Neuronal stem cell (in vitro differentiated cells): ENCODE data around the gene KRTAP22-1.

Source experiments
- DNase-seq: peaks from one replicate; pipeline ENCODE4 v3.0.0-alpha.2; 2013; ENCODE audit warnings: low spot score
- H2AFZ ChIP-seq: one replicate; pipeline ENCODE4 v1.6.1; 2013; ENCODE audit warnings: mild to moderate bottlenecking, low read length, inconsistent platforms
- H2AK5ac ChIP-seq: 2 replicates; pipeline ENCODE4 v1.6.1; 2013; ENCODE audit warnings: low read depth, mild to moderate bottlenecking, inconsistent platforms, low read length, moderate library complexity, mixed read lengths
- H2BK120ac ChIP-seq: 2 replicates; pipeline ENCODE4 v1.6.1; 2013; ENCODE audit warnings: low read depth, mild to moderate bottlenecking, inconsistent platforms, low read length, moderate library complexity, mixed read lengths
- H2BK12ac ChIP-seq: one replicate; pipeline ENCODE4 v1.6.1; 2013; ENCODE audit warnings: low read length, inconsistent platforms
- H2BK15ac ChIP-seq: 2 replicates; pipeline ENCODE4 v1.6.1; 2013; ENCODE audit warnings: mild to moderate bottlenecking, low read length, inconsistent platforms, mixed read lengths
- H2BK5ac ChIP-seq: one replicate; pipeline ENCODE4 v1.6.1; 2013; ENCODE audit warnings: inconsistent platforms, mild to moderate bottlenecking, low read length, moderate library complexity
- H3K14ac ChIP-seq: one replicate; pipeline ENCODE4 v1.6.1; 2013; ENCODE audit warnings: low read length, inconsistent platforms
- H3K18ac ChIP-seq: 2 replicates; pipeline ENCODE4 v1.6.1; 2013; ENCODE audit warnings: low read length, inconsistent platforms
- H3K23ac ChIP-seq: 2 replicates; pipeline ENCODE4 v1.6.1; 2013; ENCODE audit warnings: low read depth, mild to moderate bottlenecking, mixed read lengths, low read length, inconsistent platforms; ENCODE audit not compliant: poor library complexity
- H3K27ac ChIP-seq: replicated peaks from 3 replicates; pipeline ENCODE4 v1.5.1; 2013; ENCODE audit warnings: low read length, inconsistent platforms
- H3K27me3 ChIP-seq, 3 experiments: 2 replicates each; pipeline ENCODE4 v1.6.1; 2013; ENCODE audit warnings: low read length in 3 of 3, mild to moderate bottlenecking in 2 of 3, inconsistent platforms in 1 of 3, low read depth in 1 of 3, mixed read lengths in 1 of 3, moderate library complexity in 1 of 3; ENCODE audit not compliant: control insufficient read depth in 3 of 3, insufficient read depth in 3 of 3
- H3K36me3 ChIP-seq, 2 donors: replicated peaks in 1 of 2; 2 replicates each; pipeline ENCODE4 v1.6.1; 2013; ENCODE audit warnings: low read length in 2 of 2; ENCODE audit not compliant: control insufficient read depth in 2 of 2, insufficient read depth in 2 of 2
- H3K4ac ChIP-seq: 2 replicates; pipeline ENCODE4 v1.6.1; 2013; ENCODE audit warnings: inconsistent platforms, mild to moderate bottlenecking, low read length, moderate library complexity
- H3K4me1 ChIP-seq, 2 donors: 1 replicate in 1 of 2; 2 replicates in 1 of 2; pipeline ENCODE4 v1.6.1; 2013; ENCODE audit warnings: low read length in 2 of 2, low read depth in 1 of 2; ENCODE audit not compliant: control insufficient read depth in 2 of 2, insufficient read depth in 1 of 2
- H3K4me2 ChIP-seq: one replicate; pipeline ENCODE4 v1.6.1; 2013; ENCODE audit warnings: mild to moderate bottlenecking, low read length, inconsistent platforms; ENCODE audit not compliant: insufficient read depth, poor library complexity, severe bottlenecking
- H3K4me3 ChIP-seq, 2 donors: 2 replicates each; pipeline ENCODE4 v1.5.1; 2013; ENCODE audit warnings: low read length in 2 of 2, mild to moderate bottlenecking in 2 of 2, inconsistent platforms in 1 of 2, moderate library complexity in 1 of 2
- H3K79me1 ChIP-seq: one replicate; pipeline ENCODE4 v1.6.1; 2013; ENCODE audit warnings: low read depth, mild to moderate bottlenecking, inconsistent platforms, low read length, moderate library complexity
- H3K9ac ChIP-seq: one replicate; pipeline ENCODE4 v1.6.1; 2013; ENCODE audit warnings: mild to moderate bottlenecking, low read depth, low read length, inconsistent platforms; ENCODE audit not compliant: poor library complexity
- H3K9me3 ChIP-seq, 2 donors: replicated peaks in 1 of 2; 2 replicates each; pipeline versions ENCODE3 to v1.6.1; 2013; ENCODE audit warnings: low read length in 2 of 2, mild to moderate bottlenecking in 2 of 2, inconsistent platforms in 1 of 2, low read depth in 1 of 2, mixed read lengths in 1 of 2, moderate library complexity in 1 of 2; ENCODE audit not compliant: control insufficient read depth in 2 of 2, insufficient read depth in 1 of 2
- H4K8ac ChIP-seq: one replicate; pipeline ENCODE4 v1.6.1; 2013; ENCODE audit warnings: low read depth, mild to moderate bottlenecking, inconsistent platforms, low read length, moderate library complexity
- H4K91ac ChIP-seq: one replicate; pipeline ENCODE4 v1.6.1; 2013; ENCODE audit warnings: low read length, low read depth, mild to moderate bottlenecking, inconsistent platforms; ENCODE audit not compliant: poor library complexity
- WGBS, 2 donors: extraction: QIAGEN DNeasy Blood & Tissue Kit; methylation state at CpG; one replicate each; pipeline ENCODE4 v1.1.7; 2013; ENCODE audit warnings: missing lambda C conversion rate in 2 of 2, mixed read lengths in 1 of 2; ENCODE audit not compliant: insufficient read length in 2 of 2, insufficient replicate concordance in 1 of 2; ENCODE audit errors: extremely low coverage in 2 of 2; 5-methylcytosine and 5-hydroxymethylcytosine counted together

KRTAP22-1 gene

DNA sequence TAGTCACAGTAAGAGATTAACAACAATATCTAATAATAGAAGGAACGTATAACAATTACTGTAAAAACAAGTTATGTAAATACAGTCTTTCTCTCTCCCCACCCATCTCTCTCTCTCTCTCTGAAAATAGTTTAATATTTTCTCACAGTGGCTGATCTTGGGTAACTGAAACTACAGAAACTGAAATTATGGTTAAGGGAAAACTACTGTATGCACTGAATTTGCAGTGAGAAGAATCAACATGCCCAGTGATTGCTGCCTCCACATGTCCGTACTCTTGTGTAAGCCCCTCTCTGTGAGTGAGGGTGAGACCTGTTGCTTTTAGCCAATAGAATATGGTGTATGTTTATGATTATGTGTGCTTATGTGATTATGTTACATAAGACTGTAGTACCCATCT is 11.2 kb downstream of the KRTAP22-1 start:
- Histone ChIP-seq H3K79me1 (no peaks in the 10 kb centered on the region), H4K8ac (no peak overlapping the region), H2BK15ac (no peak overlapping the region), H3K9me3 (no peaks in the 10 kb centered on the region), H2BK12ac (no peak overlapping the region), H3K27ac (no peak overlapping the region), H3K27me3 (no peaks in the 10 kb centered on the region), H3K14ac (no peak overlapping the region), H3K36me3 (no peaks in the 10 kb centered on the region), H3K4me3 (no peak overlapping the region), H3K4me2 (no peak overlapping the region), H2BK5ac (no peak overlapping the region), H2BK120ac (no peak overlapping the region), H4K91ac (no peak overlapping the region), H3K4me1 (no peaks in the 10 kb centered on the region), H2AK5ac (no peak overlapping the region), H2AFZ (no peak overlapping the region), H3K23ac (no peak overlapping the region), H3K18ac (no peak overlapping the region), H3K9ac (no peak overlapping the region), H3K4ac (no peak overlapping the region)
- WGBS, 2 donors = no CpG with 5 or more reads among the region's 2 CpGs
- no peak for DNase-seq

DNA sequence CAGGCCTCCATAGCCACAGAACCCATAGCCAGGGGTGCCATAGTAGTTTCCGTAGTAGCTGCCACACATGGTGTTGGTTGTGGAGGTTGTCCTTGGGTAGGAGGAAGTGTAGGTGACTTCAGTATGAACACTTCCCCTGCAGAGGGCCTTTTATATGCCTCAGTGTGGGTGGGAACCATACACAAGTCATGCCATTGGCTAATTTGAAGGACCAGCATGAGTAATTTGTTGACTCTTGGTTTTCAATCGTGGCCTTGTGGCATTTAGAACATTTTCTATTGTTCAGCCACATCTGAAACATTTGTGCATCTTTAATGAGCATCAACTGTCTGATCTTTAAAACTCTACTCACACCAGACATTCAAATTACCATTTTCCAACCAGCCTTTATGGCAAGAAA is 12.9 kb downstream of the KRTAP22-1 start, which contains the start of gene KRTAP6-1:
Gene KRTAP6-1 (minus strand): TSS at position 95 of the 400 bp plus-strand sequence. CDS start 26 bp downstream, at position 69.
- no peak within 1 kb of the TSS for H3K23ac ChIP-seq
- H2AK5ac ChIP-seq = peak within 1 kb of the TSS; percentile 78
- no peaks in the 10 kb centered on the region for H3K9me3 ChIP-seq
- H3K27ac ChIP-seq = no peak within 1 kb of the TSS
- H3K4me1 ChIP-seq = no peaks in the 10 kb centered on the region
- H2AFZ ChIP-seq = no peak within 1 kb of the TSS
- H3K18ac ChIP-seq = peak within 1 kb of the TSS; percentile 48
- no CpG with 5 or more reads among the region's 2 CpGs for WGBS, 2 donors
- no peak within 1 kb of the TSS for H3K4ac ChIP-seq
- peak within 1 kb of the TSS; percentile 82 for H3K14ac ChIP-seq
- DNase-seq = no peak
- H2BK12ac ChIP-seq = no peak within 1 kb of the TSS
- H3K36me3 ChIP-seq = no peaks in the 10 kb centered on the region
- no peak within 1 kb of the TSS for H3K4me3 ChIP-seq
- peak within 1 kb of the TSS; percentile 39 for H2BK15ac ChIP-seq
- peak within 1 kb of the TSS; percentile 61 for H2BK120ac ChIP-seq
- no peaks in the 10 kb centered on the region for H3K79me1 ChIP-seq
- H4K91ac ChIP-seq = peak within 1 kb of the TSS; percentile 92
- peak within 1 kb of the TSS; percentile 82 for H4K8ac ChIP-seq
- H3K4me2 ChIP-seq = no peak within 1 kb of the TSS
- no peak within 1 kb of the TSS for H2BK5ac ChIP-seq
- no peaks in the 10 kb centered on the region for H3K27me3 ChIP-seq
- H3K9ac ChIP-seq = no peak within 1 kb of the TSS

DNA sequence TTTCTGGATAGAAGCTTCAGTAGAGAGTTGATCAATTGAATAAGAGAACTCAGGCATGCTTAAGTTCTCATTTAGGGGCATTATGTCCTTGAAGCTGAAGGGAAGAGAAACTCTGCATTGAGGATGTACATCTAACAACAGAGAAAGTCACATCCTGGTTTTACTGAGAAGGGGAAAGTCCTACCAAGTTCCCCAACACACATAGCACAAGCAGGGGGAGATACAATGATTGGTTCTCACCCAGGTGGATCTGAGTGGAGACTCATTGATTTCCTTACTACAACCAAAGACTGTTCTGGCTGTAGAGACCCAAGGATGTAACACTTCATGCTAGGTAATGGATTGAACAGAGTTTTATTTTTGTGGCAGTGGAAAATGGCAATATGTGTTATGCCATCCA is 14.3 kb downstream of the KRTAP22-1 start:
- Histone ChIP-seq H2BK15ac (no peak overlapping the region), H3K9me3 (no peaks in the 10 kb centered on the region), H3K9ac (no peak overlapping the region), H3K27ac (no peak overlapping the region), H2AK5ac (no peak overlapping the region), H3K4me3 (no peak overlapping the region), H2BK5ac (no peak overlapping the region), H3K4me2 (no peak overlapping the region), H3K79me1 (no peaks in the 10 kb centered on the region), H3K4me1 (no peaks in the 10 kb centered on the region), H2AFZ (no peak overlapping the region), H2BK120ac (no peak overlapping the region), H2BK12ac (no peak overlapping the region), H3K23ac (no peak overlapping the region), H4K91ac (no peak overlapping the region), H3K14ac (no peak overlapping the region), H3K27me3 (no peaks in the 10 kb centered on the region), H3K4ac (no peak overlapping the region), H4K8ac (no peak overlapping the region), H3K18ac (no peak overlapping the region), H3K36me3 (no peaks in the 10 kb centered on the region)
- DNase-seq = no peak

DNA sequence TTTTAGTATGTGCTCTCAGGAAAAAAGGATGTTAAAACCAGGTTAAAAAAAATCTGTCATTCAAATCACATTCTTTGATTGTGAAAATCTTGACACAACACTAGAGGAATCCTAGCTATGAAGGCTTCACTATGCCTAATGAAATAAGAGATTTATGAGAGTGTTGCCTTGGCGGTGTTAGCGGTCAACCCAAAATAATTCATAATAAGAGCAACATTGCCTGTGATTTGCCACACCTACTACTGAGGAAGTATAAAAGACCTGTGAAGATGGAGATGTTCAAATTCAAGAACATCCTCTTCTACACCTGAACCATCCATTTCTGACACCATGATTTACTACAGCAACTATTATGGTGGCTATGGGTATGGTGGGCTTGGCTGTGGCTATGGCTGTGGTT is 15.2 kb downstream of the KRTAP22-1 start, which contains the start of gene KRTAP20-1:
Gene KRTAP20-1 (plus strand): TSS at position 301 of the 400 bp plus-strand sequence. CDS start 30 bp downstream, at position 331.
- no peak within 1 kb of the TSS for H3K9ac ChIP-seq
- no peak within 1 kb of the TSS for H2AK5ac ChIP-seq
- H3K23ac ChIP-seq = no peak within 1 kb of the TSS
- no peak within 1 kb of the TSS for H3K4me2 ChIP-seq
- no CpG with 5 or more reads among the region's 2 CpGs for WGBS, 2 donors
- no peak within 1 kb of the TSS for H3K18ac ChIP-seq
- H2BK120ac ChIP-seq = no peak within 1 kb of the TSS
- H2BK12ac ChIP-seq = no peak within 1 kb of the TSS
- H3K4ac ChIP-seq = no peak within 1 kb of the TSS
- H3K4me1 ChIP-seq = no peaks in the 10 kb centered on the region
- DNase-seq = no peak
- no peaks in the 10 kb centered on the region for H3K36me3 ChIP-seq
- no peak within 1 kb of the TSS for H3K27ac ChIP-seq
- H3K79me1 ChIP-seq = no peaks in the 10 kb centered on the region
- no peak within 1 kb of the TSS for H4K91ac ChIP-seq
- H3K14ac ChIP-seq = no peak within 1 kb of the TSS
- no peaks in the 10 kb centered on the region for H3K27me3 ChIP-seq
- H3K9me3 ChIP-seq = no peaks in the 10 kb centered on the region
- no peak within 1 kb of the TSS for H2AFZ ChIP-seq
- H3K4me3 ChIP-seq = no peak within 1 kb of the TSS
- no peak within 1 kb of the TSS for H2BK5ac ChIP-seq
- H2BK15ac ChIP-seq = no peak within 1 kb of the TSS
- H4K8ac ChIP-seq = no peak within 1 kb of the TSS
